ENCODE results near the gene PRKN.

Gene PRKN

GRCh38 chr6:161798844-161799394, 928.6 kb downstream of the PRKN start:
- no peak for DNase-seq (ENCODE audit: low read depth)

- no peak for DNase-seq (ENCODE audit: low read depth)
These were observed 930.9 kb downstream of the PRKN start for GRCh38 chr6:161796681-161797080.

DNA sequence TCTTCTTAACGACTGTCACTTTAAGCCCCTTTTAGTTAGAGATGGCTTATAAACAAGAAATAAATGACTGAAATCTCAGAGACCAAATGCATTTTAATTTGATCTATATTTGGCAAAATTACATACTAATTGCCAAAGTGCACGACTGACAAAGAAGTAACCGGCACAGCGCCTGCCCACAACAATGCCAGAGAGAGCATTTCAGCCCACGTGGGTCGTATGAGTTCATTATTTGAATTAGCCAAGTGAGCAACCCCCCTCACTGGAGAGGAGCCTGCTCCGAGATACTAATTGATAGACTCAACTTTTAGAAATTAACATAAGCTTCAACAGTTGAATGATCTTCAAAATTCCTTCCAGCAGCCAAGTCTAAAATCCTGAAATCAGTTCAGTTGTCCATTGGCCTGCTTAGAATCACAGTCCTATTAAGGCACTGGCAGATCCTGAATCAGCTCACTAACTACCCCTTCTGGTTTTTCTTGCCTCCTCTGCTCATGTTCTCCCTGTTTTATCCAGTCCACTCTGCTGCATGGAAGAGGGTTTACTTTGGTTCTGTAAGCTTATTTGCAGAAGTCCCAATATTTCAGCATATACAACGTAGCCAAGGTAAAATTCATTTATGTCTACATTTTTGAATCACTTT, 934.6 kb downstream of the PRKN start:
- no peak for DNase-seq (ENCODE audit: low read depth)

GRCh38 chr6:161788531-161788930, 939.0 kb downstream of the PRKN start:
- no peak for DNase-seq (ENCODE audit: low read depth)

DNA sequence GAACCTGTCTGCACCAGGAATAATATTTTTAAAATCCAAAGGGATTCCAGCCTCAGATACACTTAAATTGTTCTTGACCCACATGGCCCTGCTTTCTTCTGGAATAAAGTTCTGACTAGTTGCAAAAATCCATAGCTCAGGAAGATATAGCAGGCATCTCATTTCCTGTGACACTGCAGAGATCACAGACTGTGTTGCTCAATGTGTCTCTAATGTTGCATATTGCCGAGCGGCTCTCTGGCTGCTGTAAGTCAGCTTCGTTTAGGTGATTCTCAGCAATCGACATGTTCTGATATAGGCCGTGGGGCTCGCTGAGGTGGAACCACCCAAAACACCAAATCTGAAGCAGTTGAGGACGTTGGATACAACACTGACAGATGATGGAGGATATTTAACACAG, 955.4 kb downstream of the PRKN start:
- DNase-seq (ENCODE audit: low read depth), result no peak

DNA sequence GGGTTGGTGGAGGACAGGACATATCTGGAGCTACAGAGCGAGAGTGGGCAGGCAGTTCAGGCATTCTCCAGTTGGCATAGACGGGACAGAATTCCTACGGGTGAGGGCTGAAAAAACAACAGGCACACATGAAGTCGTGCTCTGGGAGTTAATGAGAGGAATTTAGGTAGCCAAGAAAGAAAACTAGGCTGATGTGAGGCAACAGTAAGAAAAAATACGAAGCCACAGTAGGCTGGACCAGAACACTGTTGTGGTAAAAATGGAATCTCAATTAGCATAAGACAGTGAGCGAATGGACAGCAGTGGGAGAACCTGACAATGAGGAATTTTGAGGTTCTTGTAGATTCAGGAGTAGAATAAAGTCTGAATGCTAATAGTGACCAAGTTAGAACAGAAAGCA, 965.6 kb downstream of the PRKN start:
- DNase-seq (ENCODE audit: low read depth), result no peak

- DNase-seq (ENCODE audit: low read depth), result no peak
These were observed 972.5 kb downstream of the PRKN start for GRCh38 chr6:161755080-161755479.

DNA sequence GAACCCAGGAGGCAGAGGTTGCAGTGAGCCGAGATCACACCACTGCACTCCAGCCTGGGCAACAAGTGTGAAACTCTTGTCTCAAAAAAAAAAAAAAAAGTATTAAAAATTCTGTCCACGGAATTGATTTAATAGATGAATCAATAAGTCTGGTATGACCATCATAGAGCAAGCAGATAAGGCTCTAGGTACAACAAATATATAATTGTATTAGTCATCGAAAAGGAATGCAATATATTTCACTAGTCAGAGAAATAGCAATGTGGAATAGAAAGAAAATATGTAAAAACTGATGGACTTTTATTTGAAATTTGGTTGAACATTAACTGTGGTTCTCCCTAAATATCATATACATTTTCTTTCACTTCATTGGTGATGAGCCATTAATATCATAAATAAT, 976.9 kb downstream of the PRKN start:
- no peak for DNase-seq (ENCODE audit: low read depth)

DNA sequence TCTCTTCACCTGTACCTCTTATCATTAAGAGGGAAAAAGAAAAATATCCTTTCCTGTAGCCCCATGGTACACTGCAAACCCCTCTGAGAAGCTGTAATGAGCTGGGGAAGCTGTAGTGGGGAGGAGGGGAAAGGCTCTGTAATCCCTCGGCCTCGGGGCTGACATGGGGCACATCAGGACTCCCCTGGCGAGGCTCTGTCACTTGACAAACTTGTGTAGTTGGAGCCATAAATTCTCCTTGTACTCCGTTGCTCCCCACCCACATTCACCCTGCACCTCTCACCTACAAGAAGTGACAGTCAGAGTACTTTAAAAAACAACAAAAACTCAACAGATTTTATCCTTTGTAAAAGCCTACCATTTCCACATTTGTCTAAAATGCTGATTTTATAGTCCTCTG, 978.0 kb downstream of the PRKN start:
- no peak for DNase-seq (ENCODE audit: low read depth)

DNA sequence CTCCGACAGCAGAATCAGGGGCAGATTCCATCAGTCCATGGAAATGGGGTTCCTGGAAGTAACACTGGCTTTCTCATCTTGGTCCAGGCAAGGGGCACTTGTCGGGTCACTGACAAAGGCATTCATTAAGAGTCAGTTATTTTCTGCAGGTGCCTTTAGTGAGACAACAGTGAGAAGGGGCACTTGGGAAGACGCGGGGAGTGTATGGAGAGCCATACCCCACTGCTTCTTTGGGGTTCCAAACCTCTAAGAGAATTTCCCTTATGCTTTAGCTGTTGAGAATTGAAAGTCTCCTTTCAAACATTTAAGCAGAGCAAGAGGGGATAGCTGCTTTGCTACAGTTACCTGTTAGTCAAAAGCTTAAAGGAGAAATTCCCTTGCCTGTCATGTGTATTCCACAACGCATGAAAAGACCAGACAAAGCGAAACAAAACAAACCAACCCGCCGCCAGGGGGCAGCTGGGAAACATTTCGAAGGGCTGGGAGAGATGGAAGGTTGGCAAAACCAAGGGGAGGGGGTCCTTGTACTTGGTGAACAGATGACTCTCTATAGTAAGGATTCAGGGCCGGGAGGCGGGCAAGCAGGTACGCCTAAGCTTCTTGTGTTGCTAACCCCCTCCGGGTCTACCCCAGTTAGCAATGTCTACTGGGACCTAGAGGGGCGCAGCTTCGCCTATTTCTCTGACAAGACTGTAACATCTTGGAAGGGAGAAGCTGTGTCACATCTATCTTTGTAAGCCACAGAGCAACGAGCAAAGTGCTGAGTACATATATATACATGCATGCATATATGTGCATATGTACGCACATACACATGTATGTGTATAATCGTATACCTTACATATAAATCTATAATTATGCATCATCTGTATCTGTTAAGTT, 978.8 kb downstream of the PRKN start:
- no peak for DNase-seq (ENCODE audit: low read depth)

- no peak for DNase-seq (ENCODE audit: low read depth)
These were observed 980.1 kb downstream of the PRKN start for GRCh38 chr6:161747506-161747905.

- no peak for DNase-seq (ENCODE audit: low read depth)
These were observed 981.9 kb downstream of the PRKN start for GRCh38 chr6:161745594-161746141.

GRCh38 chr6:161745128-161745527, 982.4 kb downstream of the PRKN start:
- DNase-seq (ENCODE audit: low read depth), result no peak

GRCh38 chr6:161744211-161745067, 983.1 kb downstream of the PRKN start:
- DNase-seq (ENCODE audit: low read depth), result no peak

DNA sequence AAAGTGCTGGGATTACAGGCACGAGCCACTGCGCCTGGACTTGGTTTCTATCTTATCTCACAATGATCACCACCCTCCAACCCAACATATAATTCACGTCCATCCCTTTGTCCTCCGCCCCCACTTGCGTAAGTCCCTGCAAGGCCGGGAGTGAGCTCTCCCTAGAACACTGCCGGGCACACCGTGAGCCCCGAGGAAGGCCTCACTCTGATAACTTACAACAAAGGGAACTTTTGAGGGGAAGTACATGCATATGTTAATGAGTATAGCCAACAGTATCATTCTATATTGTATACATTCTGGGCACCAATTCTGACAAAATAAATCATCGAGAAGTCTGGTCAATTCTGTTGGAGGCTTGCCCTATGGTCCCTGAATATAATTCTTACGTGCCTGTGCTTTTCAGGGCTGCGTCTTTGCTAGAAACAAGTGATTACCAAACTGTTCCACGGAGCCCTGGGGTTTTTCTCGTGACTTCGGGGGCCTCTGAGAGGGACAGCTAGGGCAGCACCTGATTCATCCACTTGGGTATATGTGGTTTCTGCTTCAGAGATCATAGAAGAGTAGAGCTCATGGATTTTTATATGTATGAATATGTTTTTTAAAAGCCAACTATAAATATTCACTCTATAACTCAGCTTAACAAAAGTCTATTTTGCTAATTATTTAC, 983.9 kb downstream of the PRKN start:
- DNase-seq (ENCODE audit: low read depth), result no peak

GRCh38 chr6:161740486-161740885, 987.1 kb downstream of the PRKN start:
- DNase-seq (ENCODE audit: low read depth), result no peak

- no peak for DNase-seq (ENCODE audit: low read depth)
These were observed 990.7 kb downstream of the PRKN start for GRCh38 chr6:161736781-161737292.

GRCh38 chr6:161736326-161736725, 991.2 kb downstream of the PRKN start:
- DNase-seq (ENCODE audit: low read depth), result no peak

DNA sequence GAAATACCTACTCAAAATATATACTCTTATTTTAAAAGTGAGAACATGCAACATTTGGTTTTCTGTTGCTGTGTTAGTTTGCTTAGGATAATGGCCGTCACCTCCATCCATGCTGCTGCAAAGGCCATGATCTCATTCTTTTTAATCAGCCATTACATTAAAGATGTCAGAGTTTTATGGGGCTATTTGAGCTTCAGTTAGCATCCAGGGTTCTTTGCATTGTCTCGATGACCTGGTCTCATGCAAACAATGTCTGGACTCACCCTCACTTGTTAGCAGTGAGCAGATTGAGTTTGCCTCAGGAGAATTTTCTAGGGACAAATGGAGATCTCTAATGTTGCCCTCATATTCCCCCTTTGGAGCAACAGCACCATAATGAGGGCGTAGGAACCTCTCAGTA, 995.0 kb downstream of the PRKN start:
- no peak for DNase-seq (ENCODE audit: low read depth)

GRCh38 chr6:161727083-161727833, 1000.3 kb downstream of the PRKN start:
- no peak for DNase-seq (ENCODE audit: low read depth)

- no peak for DNase-seq (ENCODE audit: low read depth)
These were observed 1005.2 kb downstream of the PRKN start for GRCh38 chr6:161722394-161722793.

Measured in iris pigment epithelial cell (primary cell).